MG63 (cell line): ENCODE data around the gene HSPH1. TPM values are rescaled to one million over a fixed set of nuclear protein-coding genes. Genes with fewer than 3 reads are reported as not detected.
"Not testable (repeated sequence)": the region's sequence is repeated elsewhere in the genome, so short reads cannot be mapped to it uniquely, and the experiment has no call there.

ENCODE experiments used
- DNase-seq: peaks from one replicate; pipeline ENCODE4 v3.0.0-alpha.2; 2020
- H3K27me3 ChIP-seq: fragments of 250-450 bp; sonication (Bioruptor Pico); 2 replicates; pipeline ENCODE4 v1.5.1; 2020; ENCODE audit warnings: mild to moderate bottlenecking, moderate library complexity
- H3K36me3 ChIP-seq: fragments of 250-450 bp; sonication (Bioruptor Pico); 2 replicates; pipeline ENCODE4 v1.5.1; 2020; ENCODE audit warnings: mild to moderate bottlenecking, moderate library complexity
- H3K4me3 ChIP-seq: fragments of 250-450 bp; sonication (Bioruptor Pico); 2 replicates; pipeline ENCODE4 v1.5.1; 2020; ENCODE audit warnings: mild to moderate bottlenecking, moderate library complexity
- H3K9me3 ChIP-seq: fragments of 250-450 bp; sonication (Bioruptor Pico); 2 replicates; pipeline ENCODE4 v1.5.1; 2020; ENCODE audit warnings: mild to moderate bottlenecking, moderate library complexity
- total RNA-seq: library from RNA; depleted of rRNA; stranded (reverse); fragments of >200 nt; shearing (Covaris generic); gene quantifications from 2 replicates; pipeline ENCODE4 v1.2.3, GENCODE V29; 2014; ENCODE audit warnings: low replicate concordance

The HSPH1 gene
- total RNA-seq, 1 experiment from 2014 or later, result 98.7 TPM

DNA sequence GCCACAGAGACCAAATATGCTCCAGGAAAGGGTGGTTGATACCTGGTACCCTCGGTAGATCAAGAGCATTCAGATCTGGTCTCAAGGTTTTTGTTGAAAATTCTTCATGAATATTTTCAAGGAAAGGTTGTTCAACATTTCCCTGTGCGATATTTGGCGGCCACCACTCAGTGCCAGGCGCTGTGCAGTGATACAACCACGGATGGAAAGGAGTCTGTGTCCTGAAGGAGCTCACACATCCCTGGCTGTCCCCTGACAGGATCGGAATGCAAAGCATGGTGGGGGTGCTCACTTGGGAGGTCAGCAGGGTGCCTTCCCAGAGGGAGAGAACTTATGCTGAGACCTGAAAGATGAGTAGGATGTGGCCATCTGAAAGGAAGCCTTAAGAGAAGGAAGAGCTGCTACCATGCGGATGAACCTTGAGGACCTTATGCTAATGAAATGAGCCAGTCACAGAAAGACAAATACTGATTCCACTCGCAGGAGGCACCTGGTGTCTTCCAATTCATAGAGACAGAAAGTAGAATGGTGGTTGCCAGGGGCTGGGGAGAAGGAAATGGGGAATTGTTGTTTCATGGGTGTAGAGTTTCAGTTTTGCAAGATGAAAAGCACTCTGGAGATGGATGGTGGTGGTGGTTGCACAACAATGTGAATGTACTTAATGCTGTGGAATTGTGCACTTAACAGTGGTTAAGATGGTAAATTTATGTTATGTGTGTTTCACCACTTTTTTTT is 41.6 kb downstream of the HSPH1 start:
- Histone ChIP-seq H3K36me3 (no peaks in the 10 kb centered on the region), H3K27me3 (peaks cover 12% of the 10 kb centered on the region), H3K4me3 (no peak overlapping the region), H3K9me3 (no peaks in the 10 kb centered on the region)
- no peak for DNase-seq

DNA sequence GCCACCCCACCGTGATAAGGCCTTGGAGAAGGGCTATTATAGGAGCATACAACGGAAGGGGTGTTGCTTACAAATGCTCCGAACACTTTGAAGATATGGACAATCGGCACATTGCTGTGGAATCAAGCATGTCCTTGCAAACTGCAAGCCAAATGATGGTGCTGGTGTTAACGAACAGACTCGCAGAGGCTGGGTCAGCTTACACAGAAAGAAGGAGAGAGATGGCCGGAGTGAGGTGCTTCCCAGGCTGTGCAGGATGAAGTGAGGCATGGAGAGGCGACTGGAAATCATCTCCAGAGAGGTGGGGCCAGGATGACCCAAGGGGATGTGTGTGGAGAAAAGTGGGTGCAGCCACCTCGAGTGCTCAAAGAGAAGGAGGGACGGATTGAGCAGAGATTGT is 42.2 kb downstream of the HSPH1 start:
- no peaks in the 10 kb centered on the region for H3K9me3 ChIP-seq
- no peak overlapping the region for H3K4me3 ChIP-seq
- no peak for DNase-seq
- H3K36me3 ChIP-seq, result no peaks in the 10 kb centered on the region
- peaks cover 12% of the 10 kb centered on the region for H3K27me3 ChIP-seq

- peaks cover 20% of the 10 kb centered on the region for H3K27me3 ChIP-seq
- H3K4me3 ChIP-seq, result no peak overlapping the region
- DNase-seq, result no peak
- no peaks in the 10 kb centered on the region for H3K9me3 ChIP-seq
- no peaks in the 10 kb centered on the region for H3K36me3 ChIP-seq
Measured at GRCh38 chr13:31116224-31116623, 45.5 kb downstream of the HSPH1 start.

DNA sequence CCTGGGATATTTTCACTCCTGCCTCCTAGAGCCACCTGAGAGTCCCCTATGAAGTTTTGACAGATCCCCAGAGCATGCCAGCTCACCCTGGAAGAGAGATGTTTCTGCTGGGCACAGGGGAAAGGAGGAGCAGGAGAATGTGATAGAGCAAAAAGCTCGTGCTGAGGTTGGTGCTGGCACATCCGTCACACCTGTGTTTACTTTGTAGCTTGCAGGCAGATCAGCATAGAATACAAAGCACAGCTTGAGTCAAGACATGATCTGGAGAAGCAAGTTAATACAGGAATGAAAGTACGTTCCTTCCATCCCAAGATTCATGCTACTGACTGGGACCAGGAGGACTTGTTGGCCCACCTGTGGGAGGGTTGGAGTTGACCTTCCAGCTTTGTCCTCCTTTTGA is 46.1 kb downstream of the HSPH1 start:
- Histone ChIP-seq H3K9me3 (no peaks in the 10 kb centered on the region), H3K36me3 (no peaks in the 10 kb centered on the region), H3K27me3 (peaks cover 20% of the 10 kb centered on the region), H3K4me3 (no peak overlapping the region)
- no peak for DNase-seq

GRCh38 chr13:31114641-31115040 is 47.1 kb downstream of the HSPH1 start:
- Histone ChIP-seq H3K9me3 (no peaks in the 10 kb centered on the region), H3K4me3 (no peak overlapping the region), H3K27me3 (peaks cover 20% of the 10 kb centered on the region), H3K36me3 (no peaks in the 10 kb centered on the region)
- no peak for DNase-seq

- Histone ChIP-seq H3K9me3 (no peaks in the 10 kb centered on the region), H3K4me3 (no peak overlapping the region), H3K27me3 (peaks cover 8% of the 10 kb centered on the region; the same call in 1 of the 2 replicates), H3K36me3 (no peaks in the 10 kb centered on the region)
- DNase-seq, result no peak
Measured at GRCh38 chr13:31111136-31111535, 50.6 kb downstream of the HSPH1 start.

- H3K36me3 ChIP-seq, result no peaks in the 10 kb centered on the region
- H3K4me3 ChIP-seq, result no peak overlapping the region
- H3K9me3 ChIP-seq, result no peaks in the 10 kb centered on the region
- peak; percentile 45 for DNase-seq
- H3K27me3 ChIP-seq, result peaks cover 8% of the 10 kb centered on the region; the same call in 1 of the 2 replicates
Measured at GRCh38 chr13:31110617-31111016, 51.1 kb downstream of the HSPH1 start.

DNA sequence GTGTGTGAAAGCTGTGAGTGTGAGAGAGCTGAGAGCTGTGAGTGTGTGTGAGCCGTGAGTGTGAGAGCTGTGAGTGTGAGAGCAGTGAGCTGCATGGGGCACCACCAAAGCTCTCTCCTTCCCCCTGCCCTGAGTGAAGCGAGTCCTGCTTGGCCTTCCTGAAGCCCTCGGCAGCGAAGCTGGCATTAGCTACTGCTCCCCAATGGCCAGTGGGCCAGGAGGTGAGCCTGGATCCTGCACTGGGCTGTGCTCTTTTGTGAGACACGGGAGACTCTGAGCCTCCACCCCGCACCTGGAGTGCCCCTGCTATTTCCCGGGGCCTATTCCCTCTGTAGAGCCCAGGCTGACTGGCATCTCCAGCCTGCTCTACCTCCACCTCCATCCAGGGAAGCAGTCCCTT is 51.5 kb downstream of the HSPH1 start:
- no peak overlapping the region for H3K4me3 ChIP-seq
- H3K36me3 ChIP-seq, result no peaks in the 10 kb centered on the region
- H3K27me3 ChIP-seq, result peaks cover 8% of the 10 kb centered on the region; the same call in 1 of the 2 replicates
- DNase-seq, result no peak
- no peaks in the 10 kb centered on the region for H3K9me3 ChIP-seq

- Histone ChIP-seq H3K27me3 (no peaks in the 10 kb centered on the region), H3K36me3 (no peaks in the 10 kb centered on the region), H3K9me3 (no peaks in the 10 kb centered on the region), H3K4me3 (no peak overlapping the region)
- no peak for DNase-seq
Measured at GRCh38 chr13:31107109-31107508, 54.6 kb downstream of the HSPH1 start.

DNA sequence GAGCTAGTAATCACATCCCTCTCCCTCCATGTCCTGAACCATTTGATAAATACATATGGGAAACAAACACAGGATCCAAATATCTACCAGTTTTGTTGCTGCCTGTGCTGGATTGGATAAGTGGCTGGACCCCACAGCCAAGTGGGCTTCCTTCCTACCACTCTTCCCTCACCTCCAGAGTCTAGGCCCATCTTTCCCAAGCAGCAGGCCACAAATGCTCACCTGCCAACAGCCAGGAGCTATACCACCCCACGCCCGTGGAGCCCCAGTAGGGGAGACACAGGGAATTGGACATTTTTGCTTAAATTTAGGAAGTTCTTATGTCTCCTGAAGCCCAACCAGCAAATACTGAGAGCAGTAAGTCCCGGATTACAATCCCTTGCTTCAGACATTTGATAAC is 55.8 kb downstream of the HSPH1 start:
- H3K4me3 ChIP-seq, result no peak overlapping the region
- H3K27me3 ChIP-seq, result peaks cover 5% of the 10 kb centered on the region; the same call in 1 of the 2 replicates
- H3K36me3 ChIP-seq, result no peaks in the 10 kb centered on the region
- DNase-seq, result no peak
- H3K9me3 ChIP-seq, result no peaks in the 10 kb centered on the region

- Histone ChIP-seq H3K36me3 (no peaks in the 10 kb centered on the region), H3K4me3 (no peak overlapping the region), H3K27me3 (peaks cover 5% of the 10 kb centered on the region; the same call in 1 of the 2 replicates), H3K9me3 (no peaks in the 10 kb centered on the region)
- DNase-seq, result peak; percentile 14
Measured at GRCh38 chr13:31105020-31105795, 56.5 kb downstream of the HSPH1 start.

DNA sequence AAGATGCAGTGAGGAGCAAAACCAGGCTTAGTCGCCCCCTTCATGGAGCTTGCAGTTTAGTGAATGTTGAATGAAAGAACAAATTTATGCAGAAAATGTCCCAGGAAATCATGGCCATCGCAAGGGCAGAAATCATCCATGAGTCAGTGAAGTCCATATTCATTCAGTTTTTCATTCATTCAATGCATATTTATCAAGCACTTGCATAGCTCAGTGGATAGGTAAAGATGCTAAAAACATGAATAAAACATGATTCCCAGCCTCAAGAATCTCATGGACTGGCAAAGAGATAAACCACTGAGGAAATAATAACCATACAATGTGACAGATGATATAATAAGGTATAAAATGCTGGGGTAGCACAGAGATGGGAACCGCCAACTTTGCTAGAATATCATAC is 58.8 kb downstream of the HSPH1 start:
- Histone ChIP-seq H3K9me3 (no peaks in the 10 kb centered on the region), H3K4me3 (no peak overlapping the region), H3K27me3 (peaks cover 5% of the 10 kb centered on the region; the same call in 1 of the 2 replicates), H3K36me3 (no peaks in the 10 kb centered on the region)
- no peak for DNase-seq

- no peaks in the 10 kb centered on the region for H3K9me3 ChIP-seq
- no peak for DNase-seq
- peaks cover 5% of the 10 kb centered on the region; the same call in 1 of the 2 replicates for H3K27me3 ChIP-seq
- H3K4me3 ChIP-seq, result no peak overlapping the region
- H3K36me3 ChIP-seq, result no peaks in the 10 kb centered on the region
Measured at GRCh38 chr13:31101472-31102170, 60.1 kb downstream of the HSPH1 start.

DNA sequence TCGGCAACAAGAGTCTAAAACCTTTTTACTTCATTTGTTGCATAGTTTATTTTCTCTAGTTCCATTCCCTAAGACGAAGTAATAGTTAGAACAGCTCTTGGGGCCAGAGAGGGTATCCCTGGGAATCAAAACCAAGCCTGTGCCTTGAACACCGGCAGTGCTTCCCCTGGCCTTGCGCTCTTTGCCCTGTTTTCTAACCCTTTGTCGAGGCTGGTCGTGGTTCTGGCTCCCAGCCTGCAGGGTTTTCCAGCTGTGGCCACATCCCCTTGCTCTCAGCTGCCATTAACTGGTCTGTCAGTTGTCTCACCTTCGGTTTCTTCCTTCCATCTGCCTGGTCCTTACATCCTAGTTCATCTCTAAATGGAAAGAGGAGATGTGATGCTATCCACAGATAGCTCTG is 61.0 kb downstream of the HSPH1 start:
- Histone ChIP-seq H3K27me3 (peaks cover 5% of the 10 kb centered on the region; the same call in 1 of the 2 replicates), H3K36me3 (no peaks in the 10 kb centered on the region), H3K4me3 (no peak overlapping the region), H3K9me3 (no peaks in the 10 kb centered on the region)
- no peak for DNase-seq

DNA sequence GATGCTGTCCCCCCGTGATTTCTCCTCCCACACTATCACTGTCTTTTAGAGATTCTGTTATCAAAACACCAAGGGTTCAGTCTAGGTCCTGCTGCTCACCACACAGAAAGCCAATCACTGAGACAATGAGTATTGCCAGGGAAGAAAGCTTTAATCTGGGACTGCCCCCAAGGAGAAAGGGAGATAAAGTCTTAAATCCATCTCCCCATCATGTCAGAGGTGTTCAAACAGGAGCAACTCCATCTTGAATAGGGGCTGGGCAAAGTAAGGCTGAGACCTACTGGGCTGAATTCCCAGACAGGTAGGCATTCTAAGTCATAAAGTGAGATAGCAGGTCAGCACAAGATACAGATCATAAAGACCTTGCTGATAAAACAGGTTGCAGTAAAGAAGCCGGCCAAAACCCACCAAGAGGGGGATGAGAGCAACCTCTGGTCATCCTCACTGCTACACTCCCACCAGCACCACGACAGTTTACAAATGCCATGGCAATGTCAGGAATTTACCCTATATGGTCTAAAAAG is 63.7 kb downstream of the HSPH1 start:
- H3K4me3 ChIP-seq, H3K36me3 ChIP-seq, H3K9me3 ChIP-seq, DNase-seq, H3K27me3 ChIP-seq: not testable (repeated sequence)

DNA sequence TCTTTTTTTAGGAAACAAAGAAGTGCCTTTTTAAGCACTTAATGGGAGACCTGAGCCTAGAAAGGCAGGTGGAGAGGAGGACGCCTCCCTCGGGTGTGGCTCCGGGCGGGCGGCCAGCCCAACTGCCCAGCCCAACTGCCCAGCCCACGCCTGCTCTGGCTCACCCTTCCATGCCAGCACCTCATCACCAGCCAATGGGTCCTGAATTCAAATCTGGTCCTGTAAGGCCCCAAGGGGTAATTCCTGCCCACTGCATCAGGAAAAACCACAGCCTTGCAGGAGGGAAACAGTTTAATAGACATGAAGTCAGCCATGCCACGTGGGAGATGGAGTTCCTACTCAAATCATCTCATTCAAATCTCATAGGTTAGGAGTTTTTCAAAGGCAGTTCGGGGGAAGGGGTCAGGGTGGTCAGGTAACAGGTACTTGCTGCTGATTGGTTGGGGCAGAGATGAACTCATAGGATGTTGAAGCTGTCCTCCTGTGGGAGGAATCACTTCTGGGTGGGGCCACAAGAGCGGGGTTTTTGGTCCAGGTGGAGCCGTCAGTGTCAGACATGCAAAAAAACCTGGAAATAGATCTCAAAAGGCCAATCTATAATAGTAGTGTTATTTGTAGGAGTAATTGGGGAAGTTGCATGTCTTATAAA is 64.9 kb downstream of the HSPH1 start:
- H3K4me3 ChIP-seq, result no peak overlapping the region
- DNase-seq, result peak; percentile 18
- no peaks in the 10 kb centered on the region for H3K9me3 ChIP-seq
- peaks cover 5% of the 10 kb centered on the region; the same call in 1 of the 2 replicates for H3K27me3 ChIP-seq
- H3K36me3 ChIP-seq, result no peaks in the 10 kb centered on the region
